ENCODE results near the gene SARDH. TPM values are rescaled to one million over a fixed set of nuclear protein-coding genes. Genes with fewer than 3 reads are reported as not detected.

SARDH gene
- total RNA-seq, 1 donor from 2014 or later, result 0.63 TPM

GRCh38 chr9:133667759-133668450, 70.2 kb downstream of the SARDH start:
- Histone ChIP-seq H3K9me3 (replicated peaks) (peaks cover 3% of the 10 kb centered on the region), H3K36me3 (no peaks in the 10 kb centered on the region), H3K4me1 (peaks cover 5% of the 10 kb centered on the region), H3K27me3 (ENCODE audit: low read depth) (peaks cover 73% of the 10 kb centered on the region), H3K27ac (replicated peaks) (no peak overlapping the region), H3K4me3 (no peak overlapping the region)
- no peak for DNase-seq
- intact Hi-C loops (cut with micrococcal nuclease), result no loop called here
- no peak for TF ChIP-seq CTCF (IDR thresholded peaks at IDR 0.05; ENCODE audit: borderline replicate concordance)

GRCh38 chr9:133666845-133667244, 71.3 kb downstream of the SARDH start:
- TF ChIP-seq CTCF (IDR thresholded peaks at IDR 0.05; ENCODE audit: borderline replicate concordance), result no peak
- H3K9me3 ChIP-seq (replicated peaks), result peaks cover under 1% of the 10 kb centered on the region
- no peaks in the 10 kb centered on the region for H3K36me3 ChIP-seq
- no peak overlapping the region for H3K4me3 ChIP-seq
- H3K4me1 ChIP-seq, result peaks cover 5% of the 10 kb centered on the region
- intact Hi-C loops (cut with micrococcal nuclease), result no loop called here
- peaks cover 75% of the 10 kb centered on the region for H3K27me3 ChIP-seq (ENCODE audit: low read depth)
- no peak for DNase-seq
- no peak overlapping the region for H3K27ac ChIP-seq (replicated peaks)

- Histone ChIP-seq H3K4me3 (no peak overlapping the region), H3K36me3 (no peaks in the 10 kb centered on the region), H3K9me3 (replicated peaks) (no peaks in the 10 kb centered on the region), H3K4me1 (peaks cover 5% of the 10 kb centered on the region), H3K27ac (replicated peaks) (no peak overlapping the region), H3K27me3 (ENCODE audit: low read depth) (peaks cover 79% of the 10 kb centered on the region)
- intact Hi-C loops (cut with micrococcal nuclease), result no loop called here
- no peak for TF ChIP-seq CTCF (IDR thresholded peaks at IDR 0.05; ENCODE audit: borderline replicate concordance)
- no peak for DNase-seq
Observed at GRCh38 chr9:133666387-133666786, 71.8 kb downstream of the SARDH start.

GRCh38 chr9:133665535-133665934, 72.6 kb downstream of the SARDH start:
- Histone ChIP-seq H3K27ac (replicated peaks) (no peak overlapping the region), H3K36me3 (no peaks in the 10 kb centered on the region), H3K9me3 (replicated peaks) (no peaks in the 10 kb centered on the region), H3K27me3 (ENCODE audit: low read depth) (peaks cover 84% of the 10 kb centered on the region), H3K4me3 (no peak overlapping the region), H3K4me1 (peaks cover 5% of the 10 kb centered on the region)
- DNase-seq, result no peak
- intact Hi-C loops (cut with micrococcal nuclease), result no loop called here
- no peak for TF ChIP-seq CTCF (IDR thresholded peaks at IDR 0.05; ENCODE audit: borderline replicate concordance)

GRCh38 chr9:133665096-133665495, 73.1 kb downstream of the SARDH start:
- peaks cover 84% of the 10 kb centered on the region for H3K27me3 ChIP-seq (ENCODE audit: low read depth)
- no peak overlapping the region for H3K27ac ChIP-seq (replicated peaks)
- no peak overlapping the region for H3K4me3 ChIP-seq
- peaks cover 5% of the 10 kb centered on the region for H3K4me1 ChIP-seq
- H3K9me3 ChIP-seq (replicated peaks), result no peaks in the 10 kb centered on the region
- no peak for TF ChIP-seq CTCF (IDR thresholded peaks at IDR 0.05; ENCODE audit: borderline replicate concordance)
- H3K36me3 ChIP-seq, result no peaks in the 10 kb centered on the region
- intact Hi-C loops (cut with micrococcal nuclease), result no loop called here
- DNase-seq, result no peak
